OCI-LY1 (cell line): ENCODE measurements around the gene KAT14.

ENCODE experiments used
- EZH2 ChIP-seq: fragments of 200-600 bp; sonication (generic), shearing (Covaris generic); IDR thresholded peaks from 2 replicates; pipeline ENCODE4 v1.8.0; 2017; ENCODE audit warnings: borderline replicate concordance, mixed run types, mild to moderate bottlenecking, antibody characterized with exemption, low read length, moderate library complexity, mixed read lengths
- TF ChIP-seq, protein P1 (sequence below): fragments of 200-600 bp; sonication (generic), shearing (Covaris generic); IDR thresholded peaks from 2 replicates; pipeline ENCODE4 v1.5.1; 2017; ENCODE audit warnings: mild to moderate bottlenecking, antibody characterized with exemption, low read length, moderate library complexity, mixed read lengths

DNA sequence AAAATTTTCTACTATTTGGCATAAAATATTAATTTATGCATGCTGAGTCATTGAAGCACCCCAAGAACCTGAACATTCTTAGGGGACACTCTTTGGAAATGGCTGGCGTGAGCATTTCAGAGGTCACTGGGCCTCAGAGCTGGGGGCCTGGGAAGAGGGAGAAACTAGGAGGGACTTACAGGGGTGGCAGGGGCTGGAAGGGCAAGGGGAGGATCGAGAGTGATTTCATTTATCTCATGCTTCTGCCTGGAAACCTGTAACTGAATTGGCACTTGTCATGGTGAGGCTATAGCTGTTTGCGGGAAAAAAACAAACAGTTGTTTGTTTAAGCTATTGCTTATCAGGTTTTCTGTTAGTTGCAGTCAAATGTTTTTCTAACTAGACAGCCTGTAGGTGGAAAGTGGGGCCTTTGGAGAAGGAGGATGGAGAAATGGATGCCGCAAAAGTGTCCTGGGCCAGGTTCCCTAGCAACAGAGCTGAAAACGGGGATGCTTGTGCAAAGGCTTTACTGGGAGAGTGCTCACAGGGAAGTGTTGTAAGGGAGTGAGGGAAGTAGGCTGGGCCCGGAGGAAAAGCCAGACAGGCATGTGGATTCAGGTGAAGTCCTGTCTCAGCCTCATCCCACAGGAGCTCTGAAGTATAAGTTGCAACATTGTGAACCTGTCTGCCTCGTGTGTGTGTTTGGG is 36.4 kb upstream of the KAT14 start:
- TF ChIP-seq, protein P1, sequence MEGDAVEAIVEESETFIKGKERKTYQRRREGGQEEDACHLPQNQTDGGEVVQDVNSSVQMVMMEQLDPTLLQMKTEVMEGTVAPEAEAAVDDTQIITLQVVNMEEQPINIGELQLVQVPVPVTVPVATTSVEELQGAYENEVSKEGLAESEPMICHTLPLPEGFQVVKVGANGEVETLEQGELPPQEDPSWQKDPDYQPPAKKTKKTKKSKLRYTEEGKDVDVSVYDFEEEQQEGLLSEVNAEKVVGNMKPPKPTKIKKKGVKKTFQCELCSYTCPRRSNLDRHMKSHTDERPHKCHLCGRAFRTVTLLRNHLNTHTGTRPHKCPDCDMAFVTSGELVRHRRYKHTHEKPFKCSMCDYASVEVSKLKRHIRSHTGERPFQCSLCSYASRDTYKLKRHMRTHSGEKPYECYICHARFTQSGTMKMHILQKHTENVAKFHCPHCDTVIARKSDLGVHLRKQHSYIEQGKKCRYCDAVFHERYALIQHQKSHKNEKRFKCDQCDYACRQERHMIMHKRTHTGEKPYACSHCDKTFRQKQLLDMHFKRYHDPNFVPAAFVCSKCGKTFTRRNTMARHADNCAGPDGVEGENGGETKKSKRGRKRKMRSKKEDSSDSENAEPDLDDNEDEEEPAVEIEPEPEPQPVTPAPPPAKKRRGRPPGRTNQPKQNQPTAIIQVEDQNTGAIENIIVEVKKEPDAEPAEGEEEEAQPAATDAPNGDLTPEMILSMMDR, result no peak
- TF ChIP-seq EZH2, result no peak
